Stimulated activated CD8-positive, alpha-beta memory T cell treated with anti-CD3 and anti-CD28 coated beads, Interleukin-15, amount 100 ng/mL, for 4 hours (primary cell): ENCODE measurements around the gene HIVEP2.

Experiments
- DNase-seq, 2 donors: peaks; one replicate each; pipeline ENCODE4 v3.0.0-alpha.2; 2020; ENCODE audit warnings: low read depth in 2 of 2

The HIVEP2 gene

DNA sequence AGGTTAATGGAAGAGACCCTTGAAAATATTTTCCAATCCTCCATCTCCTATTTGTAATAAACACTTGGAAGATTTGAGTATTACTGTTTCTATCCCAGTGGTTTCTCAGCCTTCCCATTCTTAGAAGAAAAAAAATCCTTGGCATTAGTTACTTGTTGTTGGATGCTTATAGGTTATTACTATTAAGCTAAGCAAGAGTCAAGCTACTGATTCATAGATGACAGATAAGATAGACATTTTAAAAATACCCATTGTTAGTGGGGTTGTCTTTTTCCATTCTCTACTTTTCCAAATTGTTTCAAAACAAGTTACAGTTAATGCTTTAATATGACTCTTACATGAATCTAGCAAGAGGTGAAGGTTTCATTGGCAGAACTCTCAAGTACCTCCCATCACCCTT, 158.5 kb downstream of the HIVEP2 start:
- DNase-seq = no peak

GRCh38 chr6:142784344-142784743, 160.6 kb downstream of the HIVEP2 start:
- DNase-seq = no peak

DNA sequence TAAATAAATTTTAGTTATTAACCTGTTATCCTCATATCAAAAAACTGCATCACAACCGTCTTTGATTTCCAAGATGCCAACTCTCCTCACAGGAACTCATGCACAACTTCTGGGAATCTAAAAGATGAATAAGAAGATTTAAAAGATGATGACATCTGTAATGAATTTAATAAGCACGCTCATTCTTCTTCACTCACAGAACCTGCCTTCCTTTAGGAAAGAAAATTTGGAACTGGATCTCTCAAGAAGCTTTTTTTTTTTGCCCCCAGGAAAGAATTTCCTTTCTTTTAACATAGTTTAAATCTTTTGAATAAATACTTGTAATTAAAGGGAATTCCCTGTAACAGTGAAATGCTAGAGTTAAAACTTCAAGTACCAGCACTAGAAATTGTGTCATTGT, 161.5 kb downstream of the HIVEP2 start:
- DNase-seq = no peak

DNA sequence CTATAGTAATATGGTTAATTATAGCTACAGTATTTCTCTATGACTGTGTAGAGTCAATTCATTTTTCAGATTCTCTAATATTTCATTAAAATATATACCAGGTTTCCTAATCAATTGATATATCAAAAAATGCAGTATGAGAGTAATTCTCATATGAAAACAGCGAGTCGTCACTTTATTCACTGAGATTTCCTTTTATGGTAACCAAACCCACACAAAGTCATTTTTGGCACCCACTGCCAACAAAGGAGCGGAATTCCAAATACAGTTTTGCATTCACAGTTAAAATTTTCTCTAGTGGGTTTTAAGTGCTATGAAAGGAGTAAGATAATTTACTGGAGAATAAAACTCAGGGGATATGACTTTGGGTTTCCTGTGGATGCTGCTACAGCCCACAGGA, 163.8 kb downstream of the HIVEP2 start:
- no peak for DNase-seq

DNA sequence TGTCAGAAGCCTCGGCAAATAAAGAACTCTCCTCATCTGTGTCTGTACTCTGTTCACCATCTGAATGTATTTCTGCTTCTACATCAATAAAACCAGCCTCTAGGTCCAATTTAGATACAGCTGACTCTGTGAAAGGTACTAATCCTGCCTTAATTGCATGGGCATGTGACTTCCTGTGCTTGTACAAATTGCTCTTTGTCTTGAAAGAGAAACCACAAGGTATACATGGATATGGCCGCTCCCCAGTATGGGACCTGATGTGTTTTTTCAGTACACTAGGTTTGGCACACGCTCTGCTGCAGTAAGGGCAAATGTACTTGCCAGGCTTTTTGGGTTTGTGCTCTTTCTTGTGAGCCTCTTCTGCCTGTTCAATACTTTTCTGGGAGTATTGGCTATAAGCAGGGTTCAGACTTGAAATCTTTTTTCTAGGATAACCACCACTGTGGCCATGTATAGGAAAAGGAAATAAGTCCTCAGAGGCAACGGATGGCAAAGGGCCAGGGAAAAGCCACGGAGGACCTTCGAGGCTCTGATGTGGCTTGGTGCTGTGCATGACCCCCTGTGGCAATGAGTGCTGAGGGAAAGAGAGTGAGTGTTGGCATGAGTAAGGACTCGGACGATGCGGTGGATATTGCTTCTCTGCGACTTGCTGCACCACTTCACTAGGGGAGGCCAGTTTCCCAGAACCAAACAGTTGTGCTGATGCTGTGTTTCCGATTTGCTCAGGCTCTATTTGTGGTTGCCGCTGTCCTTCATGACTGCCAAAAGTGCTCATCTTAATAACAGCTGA, 170.9 kb downstream of the HIVEP2 start:
- DNase-seq = no peak

DNA sequence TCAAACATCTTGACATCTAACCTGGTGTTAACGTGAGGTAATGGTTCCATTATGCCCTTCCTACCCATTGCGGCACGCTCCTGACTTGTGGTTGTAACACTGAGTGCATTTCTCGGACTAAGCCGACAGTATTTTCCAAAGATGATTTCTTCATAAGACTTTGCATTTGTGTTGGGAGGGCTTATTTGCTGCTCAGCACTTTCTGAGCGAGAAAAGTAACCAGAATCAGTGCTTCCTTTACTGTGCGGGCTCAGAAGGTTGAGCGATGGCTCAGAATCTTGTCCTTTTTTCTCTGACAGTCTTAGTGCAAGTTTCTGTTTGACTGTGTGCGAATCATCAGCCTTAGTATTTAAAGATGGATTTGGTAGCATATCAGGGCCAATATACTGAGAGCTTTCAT, 171.7 kb downstream of the HIVEP2 start:
- DNase-seq = no peak

DNA sequence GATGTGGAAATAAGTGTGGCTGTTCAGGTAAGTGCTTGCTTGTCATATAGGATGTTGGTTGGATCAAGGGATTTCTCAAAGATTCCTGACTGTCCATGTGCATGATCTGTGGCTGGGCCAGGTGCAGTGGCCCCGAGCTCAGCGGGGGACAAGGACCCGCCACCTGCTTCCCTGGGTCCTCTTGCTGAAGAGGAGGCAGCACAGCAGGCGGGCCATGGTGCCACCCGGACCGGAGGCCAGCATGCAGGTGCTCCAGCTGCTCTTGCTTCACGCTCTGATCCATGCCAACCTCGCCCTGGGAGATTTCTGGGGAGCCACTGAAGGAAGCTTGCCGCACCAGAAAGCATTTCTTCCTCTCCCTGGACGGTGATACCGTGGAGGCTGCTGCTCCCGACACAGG, 173.8 kb downstream of the HIVEP2 start:
- no peak for DNase-seq

- DNase-seq = no peak
Observed at GRCh38 chr6:142765306-142765705, 179.7 kb downstream of the HIVEP2 start.

DNA sequence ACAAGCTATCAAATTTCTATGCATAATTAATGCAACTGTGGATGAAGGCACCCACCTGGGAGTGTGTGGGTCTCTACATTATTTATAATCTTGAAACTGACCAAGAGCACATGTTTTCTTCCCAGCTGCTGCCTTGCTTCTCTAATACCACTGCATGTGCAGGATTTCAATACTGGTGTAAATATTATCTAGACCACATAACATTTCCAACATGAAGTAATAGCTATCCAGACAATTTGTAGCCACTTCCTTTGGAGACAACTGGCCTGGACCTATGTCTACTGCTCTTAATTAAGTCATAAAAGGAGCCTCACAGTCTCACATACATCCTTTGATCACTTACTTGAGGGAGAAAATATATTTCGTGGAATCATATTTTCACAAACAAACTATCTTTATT, 180.7 kb downstream of the HIVEP2 start:
- no peak for DNase-seq

GRCh38 chr6:142763205-142763604, 181.8 kb downstream of the HIVEP2 start:
- no peak for DNase-seq

DNA sequence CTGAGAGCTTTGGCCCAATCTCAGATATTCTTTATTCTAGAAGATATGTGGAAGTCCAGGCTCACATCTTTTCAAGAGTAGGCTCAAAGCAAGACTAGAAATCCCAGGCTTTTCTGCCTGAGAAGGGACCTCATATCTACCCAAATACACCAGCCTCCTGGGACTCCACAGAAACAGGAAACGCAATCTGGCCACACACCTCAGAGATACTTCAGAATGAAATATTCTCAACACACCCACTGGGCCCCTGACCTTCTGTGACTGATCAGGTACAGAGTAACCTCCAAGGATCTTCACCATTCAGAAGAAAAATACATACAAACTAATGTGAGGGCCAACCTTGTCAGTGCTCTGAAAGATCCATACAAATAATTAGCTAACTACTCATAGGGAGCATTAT, 183.2 kb downstream of the HIVEP2 start:
- no peak for DNase-seq

DNA sequence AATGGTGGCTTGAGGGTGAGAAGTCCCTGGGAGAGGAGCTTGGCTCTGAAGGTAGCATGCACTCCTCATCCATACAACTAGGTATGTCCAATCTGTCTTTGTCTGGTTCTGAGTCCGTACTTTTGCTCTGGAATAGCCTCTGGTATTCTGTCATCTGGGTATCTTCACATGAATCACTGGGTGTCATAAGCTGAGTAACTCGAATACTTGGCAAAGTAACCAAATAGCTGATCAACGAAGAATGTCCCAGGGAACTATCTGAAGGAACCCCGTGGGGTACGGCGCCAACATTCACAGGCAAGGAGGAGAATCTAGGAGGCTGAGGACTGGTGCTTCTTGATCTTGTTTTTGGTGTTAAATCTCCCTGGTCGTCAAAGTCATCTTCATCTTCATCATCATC, 184.8 kb downstream of the HIVEP2 start:
- DNase-seq = no peak

DNA sequence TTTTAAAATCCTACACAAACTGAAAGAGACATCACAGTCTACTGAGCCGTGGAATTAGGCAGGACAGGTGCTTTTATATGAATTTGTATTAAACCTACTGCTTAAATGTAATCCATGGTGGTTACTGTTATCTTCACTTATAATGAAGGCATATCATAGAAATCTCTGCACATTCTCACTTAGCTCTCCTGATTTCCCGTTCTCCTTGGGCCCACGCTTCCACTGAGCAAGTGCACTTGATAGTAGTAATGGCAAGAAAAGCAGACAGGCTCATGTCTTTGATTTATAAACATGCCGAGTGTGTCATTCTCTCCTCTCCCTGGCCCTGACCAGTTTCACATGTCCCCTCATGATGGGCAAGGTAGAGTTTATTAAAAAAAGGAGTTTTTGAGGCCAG, 186.3 kb downstream of the HIVEP2 start:
- no peak for DNase-seq

- DNase-seq = no peak
Observed at GRCh38 chr6:142757852-142758628, 186.9 kb downstream of the HIVEP2 start.

GRCh38 chr6:142756215-142756630, 188.8 kb downstream of the HIVEP2 start:
- no peak for DNase-seq

GRCh38 chr6:142753196-142753595, 191.8 kb downstream of the HIVEP2 start:
- no peak for DNase-seq

DNA sequence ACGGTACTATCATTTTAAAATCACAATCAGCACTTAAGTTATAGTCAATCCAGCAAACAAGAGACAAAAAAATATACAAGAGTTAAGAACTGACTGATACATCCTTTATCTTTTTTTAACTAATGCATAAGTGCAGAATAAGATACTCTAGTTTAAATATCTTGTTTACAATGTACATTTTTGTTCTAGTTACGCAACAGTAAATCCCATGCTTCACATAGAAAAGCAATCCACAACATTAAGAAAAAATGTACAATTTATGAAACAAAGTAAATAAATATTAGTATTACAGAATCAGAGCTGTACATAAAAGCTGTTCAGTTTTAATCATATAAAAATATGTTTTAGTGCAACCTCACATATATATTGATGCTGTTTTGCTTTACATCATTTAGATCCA, 192.6 kb downstream of the HIVEP2 start:
- DNase-seq = no peak

DNA sequence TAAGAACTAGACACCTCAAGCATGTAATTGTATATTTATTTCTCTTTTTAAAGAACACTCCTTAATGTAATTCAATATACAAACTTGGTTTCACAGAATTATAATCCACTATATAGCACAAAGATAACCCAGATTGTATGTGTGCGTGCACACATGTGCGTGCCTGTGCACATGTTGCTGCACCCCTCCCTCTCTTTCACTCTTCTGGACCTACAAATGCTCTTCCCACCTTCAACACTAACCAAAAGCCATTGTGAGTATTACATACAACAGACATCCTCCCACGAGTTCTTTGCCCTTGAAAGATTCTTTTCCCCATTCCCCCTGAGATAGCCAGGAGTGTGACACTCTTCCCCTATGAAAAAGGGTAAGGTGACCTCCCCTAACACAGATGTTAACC, 193.5 kb downstream of the HIVEP2 start:
- DNase-seq = no peak

GRCh38 chr6:142750998-142751397, 194.0 kb downstream of the HIVEP2 start:
- no peak for DNase-seq

DNA sequence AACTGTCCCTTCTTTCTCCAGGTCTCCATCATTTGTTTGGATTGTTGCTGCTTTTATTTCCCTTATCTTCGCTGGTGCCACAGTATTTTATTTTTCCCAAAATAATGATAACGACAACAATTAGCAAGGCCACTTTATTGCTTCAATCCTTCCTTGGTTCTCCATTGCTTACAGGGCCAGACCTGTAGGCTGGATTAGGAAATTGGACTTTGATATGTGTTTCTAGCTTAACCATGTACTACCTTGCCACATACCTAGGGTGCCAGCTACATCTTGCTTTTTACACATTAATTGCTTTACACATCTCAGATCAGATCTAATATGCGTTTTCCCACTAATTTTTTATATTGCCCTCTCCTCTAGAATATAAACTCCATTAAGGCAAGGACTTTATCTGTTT, 195.4 kb downstream of the HIVEP2 start:
- DNase-seq = no peak

DNA sequence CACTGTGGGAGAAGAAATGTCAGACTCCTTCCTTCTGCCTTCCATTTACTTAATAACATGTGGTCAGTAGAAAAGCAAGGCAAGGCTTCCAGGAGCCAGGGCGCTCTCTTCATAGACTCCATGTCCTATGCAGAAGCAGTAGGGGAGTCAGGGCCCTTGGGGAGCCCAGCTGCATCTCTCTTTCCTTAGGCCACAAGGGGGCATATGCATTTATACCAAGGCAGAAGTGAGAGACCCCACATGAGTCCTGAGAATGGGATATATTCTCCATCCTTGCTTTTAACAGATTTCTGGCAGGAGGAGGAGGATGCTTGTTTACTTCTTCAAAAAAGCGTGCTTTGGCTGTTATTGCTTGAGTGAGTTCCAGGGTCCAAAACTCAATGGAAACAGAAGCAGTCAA, 198.5 kb downstream of the HIVEP2 start:
- DNase-seq = peak in 1 of 2 donors; percentile 5

GRCh38 chr6:142744836-142745235, 200.1 kb downstream of the HIVEP2 start:
- no peak for DNase-seq

- DNase-seq = no peak
Observed at GRCh38 chr6:142740449-142740848, 204.5 kb downstream of the HIVEP2 start.
